Head of caudate nucleus (tissue), 42 donors: ENCODE results near the gene TBX19.

Experiments used
- DNase-seq, 42 donors: peaks; one replicate each; pipeline versions ENCODE4 v3.0.0 to v3.0.0-alpha.2; 2020 to 2021; ENCODE audit warnings: mixed read lengths in 7 of 42
- intact Hi-C: fragments of 100-400 bp; cut with DNase I; formaldehyde crosslinking; loops from one replicate; pipeline ENCODE4 v1.15.0; 2022

The TBX19 gene

GRCh38 chr1:168280296-168280927, at the start of gene TBX19:
TSS of gene TBX19 (plus strand) at chr1:168280877. CDS start at chr1:168281091, 214 bp downstream.
- DNase-seq: no peak
- intact Hi-C loops: no loop called here

- peak in 11 of 42 donors; percentile 13 to 68 (median 40) for DNase-seq
- intact Hi-C loops: loop anchor here (10.0 kb wide), 1 partner anchor 100 kb away; no protein-coding TSS in a partner anchor
Observed at GRCh38 chr1:168234846-168235547, 45.7 kb upstream of the TBX19 start.

DNA sequence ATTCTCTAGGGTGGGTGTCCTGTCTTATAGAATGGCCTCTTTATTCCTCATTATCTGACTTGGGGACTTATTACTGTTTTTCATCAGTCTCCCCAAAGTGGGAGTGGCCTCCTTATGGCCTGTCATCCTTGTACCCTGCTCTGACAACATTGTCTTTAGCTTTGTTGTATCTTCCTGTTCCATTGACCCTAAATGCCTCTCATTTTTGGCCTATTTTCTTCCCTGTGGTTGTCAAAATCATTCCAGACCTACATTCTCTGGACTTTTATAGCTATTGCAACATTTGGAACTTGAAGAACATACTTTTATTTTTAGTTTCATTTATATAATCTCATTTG, 45.2 kb upstream of the TBX19 start:
- intact Hi-C loops: loop anchor here (10.0 kb wide), 1 partner anchor 99 kb away; no protein-coding TSS in a partner anchor

GRCh38 chr1:168235937-168236336, 44.7 kb upstream of the TBX19 start:
- no peak for DNase-seq
- intact Hi-C loops: loop anchor here (10.0 kb wide), 1 partner anchor 99 kb away; no protein-coding TSS in a partner anchor

More for the DNA sequence above, 45.2 kb upstream of the TBX19 start:
- no peak for DNase-seq

- DNase-seq: peak in 24 of 42 donors; percentile 4 to 78 (median 48)
- intact Hi-C loops: loop anchor here (10.0 kb wide), 1 partner anchor 98 kb away; no protein-coding TSS in a partner anchor
Observed at GRCh38 chr1:168236836-168237611, 43.7 kb upstream of the TBX19 start.

DNA sequence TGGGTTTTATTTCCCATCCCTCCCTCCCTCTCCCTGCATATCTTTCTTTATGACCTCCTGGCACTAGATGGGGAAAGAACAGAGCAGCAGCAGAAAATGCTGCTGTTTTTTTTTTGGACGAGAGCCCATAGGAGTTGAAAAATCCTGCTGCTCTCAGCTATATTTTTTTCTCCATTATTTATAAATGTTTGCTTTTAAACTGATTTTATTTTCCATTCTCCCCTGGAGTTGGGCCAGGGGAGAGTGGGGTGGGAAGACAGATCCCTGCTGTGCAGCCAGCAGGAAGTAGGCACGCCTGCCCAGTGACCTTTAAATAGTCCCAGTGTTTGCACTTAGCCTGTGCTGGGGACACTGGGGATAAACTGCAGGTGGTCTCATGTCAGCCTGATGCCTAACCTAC, 37.5 kb upstream of the TBX19 start:
- intact Hi-C loops: no loop called here
- DNase-seq: peak in 1 of 42 donors; percentile 1

GRCh38 chr1:168243636-168244212, 37.0 kb upstream of the TBX19 start:
- peak in 1 of 42 donors; percentile 8 for DNase-seq
- intact Hi-C loops: no loop called here

- DNase-seq: no peak
- intact Hi-C loops: no loop called here
Observed at GRCh38 chr1:168245042-168245441, 35.6 kb upstream of the TBX19 start.

DNA sequence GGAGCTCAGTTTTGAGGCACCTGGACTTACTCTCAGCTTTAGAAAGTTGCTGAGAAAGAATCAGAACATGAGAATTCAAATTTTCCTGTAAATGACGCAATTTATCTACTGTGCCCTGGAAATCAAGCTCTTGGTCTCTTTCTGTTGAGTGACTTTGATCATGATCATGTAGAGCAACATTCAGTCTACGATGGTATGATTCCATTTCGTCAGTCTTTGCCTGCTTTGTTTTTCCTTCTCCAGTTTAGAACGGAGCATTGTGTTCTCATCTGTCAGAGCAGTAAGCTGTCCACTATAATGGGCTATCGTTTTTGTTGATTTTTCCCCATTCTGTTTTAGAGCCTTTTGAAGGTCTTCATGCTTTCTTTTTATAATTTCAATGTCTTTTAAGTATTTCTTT, 34.2 kb upstream of the TBX19 start:
- peak in 2 of 42 donors; percentile 3 to 56 for DNase-seq
- intact Hi-C loops: no loop called here

- intact Hi-C loops: no loop called here
- no peak for DNase-seq
Observed at GRCh38 chr1:168252204-168252733, 28.4 kb upstream of the TBX19 start.

DNA sequence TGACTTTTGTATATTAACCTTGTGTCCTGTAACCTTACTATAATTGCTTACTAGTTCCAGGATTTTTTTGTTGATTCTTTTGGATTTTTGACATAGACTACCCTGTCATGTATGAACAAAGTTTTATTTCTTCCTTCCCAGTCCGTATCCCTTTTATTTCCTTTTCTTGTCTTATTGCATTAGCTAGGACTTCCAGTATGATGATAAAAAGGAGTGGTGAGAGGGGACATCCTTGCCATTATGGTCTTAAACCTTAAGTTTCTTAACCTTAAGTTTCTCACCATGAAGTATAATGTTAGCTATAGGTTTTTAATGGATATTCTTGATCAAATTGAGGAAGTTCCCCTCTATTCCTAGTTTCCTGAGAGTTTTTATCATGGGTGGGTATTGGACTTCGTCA, 24.5 kb upstream of the TBX19 start:
- no peak for DNase-seq
- intact Hi-C loops: no loop called here

DNA sequence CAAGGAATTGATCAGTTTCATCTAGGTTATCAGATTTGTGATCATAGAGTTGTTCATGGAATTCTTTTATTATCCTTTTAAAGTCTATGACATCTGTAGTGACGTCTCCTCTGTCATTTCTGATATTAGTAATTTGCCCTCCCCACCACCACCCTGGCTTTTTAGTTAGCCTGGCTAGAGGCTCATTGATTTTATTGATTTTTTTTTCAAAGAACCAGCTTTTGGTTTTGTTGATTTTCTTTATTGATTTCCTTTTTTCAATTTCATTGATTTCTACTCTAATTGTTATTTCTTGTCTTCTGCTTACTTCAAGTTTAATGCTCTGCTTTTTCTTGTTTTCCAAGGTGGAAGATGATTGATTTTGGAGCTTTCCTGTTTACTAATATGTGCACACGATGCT, 23.3 kb upstream of the TBX19 start:
- intact Hi-C loops: no loop called here
- no peak for DNase-seq

DNA sequence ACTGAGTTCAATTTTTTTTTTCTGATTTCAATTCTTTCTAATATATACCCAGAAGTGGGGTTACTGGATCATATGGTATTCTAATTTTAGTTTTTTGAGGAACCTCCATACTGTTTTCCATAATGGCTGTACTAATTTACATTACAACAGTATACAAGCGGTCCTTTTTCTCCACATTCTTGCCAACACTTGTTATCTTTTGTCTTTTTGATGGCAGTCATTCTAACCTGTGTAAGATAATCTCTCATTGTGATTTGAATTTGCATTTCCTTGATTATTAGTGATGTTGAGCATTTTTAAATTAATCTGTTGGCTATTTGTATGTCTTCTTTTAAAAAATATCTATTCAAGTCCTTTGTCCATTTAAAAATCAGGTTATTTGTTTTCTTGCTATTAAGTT, 21.1 kb upstream of the TBX19 start:
- no peak for DNase-seq
- intact Hi-C loops: no loop called here

GRCh38 chr1:168260393-168260792, 20.3 kb upstream of the TBX19 start:
- intact Hi-C loops: no loop called here
- no peak for DNase-seq

DNA sequence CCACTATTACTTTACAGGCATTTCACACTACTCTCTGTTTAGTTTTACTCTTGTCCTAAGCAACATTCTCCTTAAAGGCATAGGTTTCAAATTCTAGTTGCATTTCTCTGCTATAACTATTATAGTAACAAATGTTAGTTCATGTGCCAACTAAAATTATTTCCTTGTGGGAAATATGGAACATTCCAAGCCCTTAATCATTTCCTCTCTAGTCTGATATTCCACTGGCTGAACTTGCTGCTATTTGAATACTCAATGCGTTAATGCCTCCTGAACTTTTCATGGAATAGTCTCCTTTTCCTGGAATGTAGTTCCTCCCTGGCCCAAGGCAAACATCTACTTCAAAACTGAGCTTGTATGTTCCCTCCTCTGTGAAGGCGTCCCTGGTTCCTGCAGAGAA, 19.3 kb upstream of the TBX19 start:
- DNase-seq: no peak
- intact Hi-C loops: no loop called here

- intact Hi-C loops: no loop called here
- DNase-seq: no peak
Observed at GRCh38 chr1:168263130-168263529, 17.5 kb upstream of the TBX19 start.

GRCh38 chr1:168264296-168264695, 16.4 kb upstream of the TBX19 start:
- DNase-seq: no peak
- intact Hi-C loops: no loop called here

GRCh38 chr1:168265596-168265995, 15.1 kb upstream of the TBX19 start:
- DNase-seq: no peak
- intact Hi-C loops: no loop called here

GRCh38 chr1:168266644-168267186, 14.0 kb upstream of the TBX19 start:
- intact Hi-C loops: no loop called here
- DNase-seq: no peak
